HuH-7 (cell line): Measurements from ENCODE around the gene ADM.

Experiments
- DNase-seq: peaks from one replicate; pipeline ENCODE4 v3.0.0; 2011; ENCODE audit warnings: low spot score

ADM gene

DNA sequence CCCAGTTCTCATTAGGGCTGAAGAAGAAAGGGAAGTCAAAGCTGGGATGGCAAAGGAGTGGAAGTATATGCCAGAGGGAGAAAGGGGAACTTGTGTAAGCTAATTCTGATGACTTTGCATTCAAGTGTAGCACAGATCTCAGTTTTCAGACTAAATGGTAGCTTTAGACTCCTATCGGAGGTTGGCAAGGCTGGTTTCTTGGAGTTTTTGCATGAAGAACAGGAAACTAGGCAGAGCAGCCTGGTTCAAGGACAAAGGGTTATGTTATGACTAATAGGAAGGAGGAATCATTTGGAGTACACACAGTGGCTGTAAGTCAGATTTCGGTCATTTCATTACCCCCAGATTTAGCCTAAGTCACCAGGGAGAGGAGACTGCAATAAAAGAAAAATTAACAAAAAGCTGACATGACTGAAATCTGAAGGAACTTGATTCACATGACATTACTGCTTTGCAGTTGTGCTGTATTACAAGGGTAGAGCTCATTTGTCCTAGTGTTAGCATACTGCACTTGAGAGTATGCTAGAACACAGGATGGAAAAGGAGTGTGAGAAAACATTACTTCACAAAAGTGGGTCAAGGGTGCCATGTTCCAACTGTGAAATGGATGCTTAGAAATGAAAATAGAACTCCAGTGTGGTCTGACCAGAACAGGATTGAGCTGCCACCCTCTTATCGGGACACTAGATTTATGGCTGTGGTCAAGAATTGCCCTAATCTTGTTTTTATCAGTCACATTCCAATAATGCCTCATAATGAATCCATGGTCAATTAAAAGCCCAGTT, 23.6 kb downstream of the ADM start:
- DNase-seq: no peak

DNA sequence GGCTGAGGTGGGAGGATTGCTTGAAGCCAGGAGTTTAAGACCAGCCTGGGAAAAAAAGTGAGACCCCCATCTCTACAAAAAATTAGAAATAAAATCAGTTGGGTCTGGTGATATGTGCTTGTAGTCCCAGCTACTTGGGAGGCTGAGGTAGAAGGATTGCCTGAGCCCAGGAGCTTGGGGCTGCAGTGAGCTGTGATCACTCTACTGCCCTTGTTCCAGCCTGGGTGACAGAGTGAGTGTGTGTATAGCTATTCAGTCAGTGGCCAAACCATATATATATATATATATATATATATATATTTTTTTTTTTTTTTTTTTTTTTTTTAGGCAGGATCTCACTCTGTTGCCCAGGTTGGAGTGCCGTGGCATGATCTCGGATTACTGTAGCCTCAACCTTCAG, 24.5 kb downstream of the ADM start:
- DNase-seq: no peak

DNA sequence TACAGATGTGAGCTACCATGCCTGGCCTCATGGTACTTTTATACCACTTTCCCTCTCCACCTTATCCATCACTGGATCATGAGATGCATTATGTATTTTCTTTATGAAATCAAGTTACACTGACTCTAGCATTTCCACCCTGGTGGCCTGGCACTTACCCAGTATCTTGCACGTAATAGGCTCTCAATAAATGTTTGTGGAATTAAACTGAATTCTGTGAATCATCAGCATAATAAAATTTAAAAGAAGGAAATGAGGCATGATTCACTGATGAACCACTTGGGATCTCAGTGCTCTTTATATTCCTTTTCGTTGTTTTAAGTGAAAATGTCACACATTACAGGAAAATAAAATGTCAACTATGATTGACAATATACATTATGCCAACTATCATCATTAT, 25.1 kb downstream of the ADM start:
- no peak for DNase-seq

DNA sequence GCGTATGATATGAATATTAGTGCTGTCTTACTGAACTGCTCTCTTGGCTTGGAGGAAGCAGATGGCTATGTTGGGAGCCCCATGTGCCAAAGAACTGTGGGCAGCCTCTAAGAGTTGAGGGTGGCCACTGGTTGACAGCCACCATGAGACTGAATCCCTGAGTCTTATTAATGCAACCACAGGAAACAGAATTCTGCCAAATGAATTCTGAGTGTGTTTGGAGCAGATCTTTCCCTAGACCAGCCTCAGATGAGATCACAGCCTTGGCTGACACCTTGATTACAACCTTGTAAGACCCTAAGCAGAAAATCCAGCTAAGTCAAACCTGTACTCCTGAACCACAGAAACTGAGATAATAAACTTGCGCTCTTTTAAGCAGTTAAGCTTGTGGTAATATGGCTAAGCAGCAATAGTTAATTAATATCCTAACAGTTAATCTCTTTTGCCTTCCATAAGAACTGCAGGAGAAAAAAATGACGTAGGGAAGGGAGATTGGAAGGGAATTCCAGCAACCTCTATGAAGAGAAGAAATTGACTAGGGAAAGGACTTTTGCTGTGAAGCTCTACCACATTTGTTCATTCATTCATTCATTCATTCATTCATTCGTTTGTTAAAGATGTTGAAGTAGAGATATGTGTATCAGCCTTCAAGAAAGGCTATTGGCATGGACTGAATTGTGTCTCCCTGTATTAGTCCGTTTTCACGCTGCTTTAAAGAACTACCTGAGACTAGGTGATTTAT, 26.8 kb downstream of the ADM start:
- no peak for DNase-seq

DNA sequence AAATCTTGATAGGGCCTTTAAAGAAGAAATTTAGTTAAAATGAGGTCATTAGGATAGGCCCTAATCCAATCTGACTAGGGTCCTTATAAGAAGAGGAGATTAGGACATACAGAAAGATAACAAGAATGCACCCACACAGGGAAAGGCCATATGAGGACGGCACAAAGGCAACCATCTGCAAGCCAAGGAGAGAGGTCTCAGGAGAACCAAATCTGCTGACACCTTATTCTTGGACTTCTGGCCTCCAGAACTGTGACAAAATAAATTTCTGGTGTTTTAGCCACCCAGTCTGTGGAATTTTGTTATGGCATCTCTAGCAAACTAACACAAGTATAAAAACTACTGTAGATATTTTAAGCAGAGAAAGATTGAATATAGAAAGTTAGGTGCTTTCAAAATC, 28.6 kb downstream of the ADM start:
- DNase-seq: no peak

DNA sequence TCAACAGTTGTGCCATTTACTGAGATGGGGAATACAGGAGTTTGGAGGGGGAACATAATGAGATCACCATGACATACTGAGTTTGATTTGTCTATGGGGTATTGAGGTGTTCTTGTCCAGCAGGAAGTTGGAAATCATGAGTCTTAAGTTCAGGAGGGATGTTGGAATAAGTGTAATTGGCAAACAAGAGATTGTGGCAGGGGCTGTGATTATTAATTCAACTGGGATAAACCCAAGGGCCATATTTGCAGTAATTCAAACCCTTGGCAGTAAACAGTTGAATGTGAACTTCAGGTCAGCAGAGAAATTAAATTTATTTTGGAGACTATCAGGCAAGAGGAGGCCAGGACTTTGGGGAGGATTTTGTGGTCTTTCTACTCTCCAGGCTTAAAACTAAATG, 33.4 kb downstream of the ADM start:
- no peak for DNase-seq

DNA sequence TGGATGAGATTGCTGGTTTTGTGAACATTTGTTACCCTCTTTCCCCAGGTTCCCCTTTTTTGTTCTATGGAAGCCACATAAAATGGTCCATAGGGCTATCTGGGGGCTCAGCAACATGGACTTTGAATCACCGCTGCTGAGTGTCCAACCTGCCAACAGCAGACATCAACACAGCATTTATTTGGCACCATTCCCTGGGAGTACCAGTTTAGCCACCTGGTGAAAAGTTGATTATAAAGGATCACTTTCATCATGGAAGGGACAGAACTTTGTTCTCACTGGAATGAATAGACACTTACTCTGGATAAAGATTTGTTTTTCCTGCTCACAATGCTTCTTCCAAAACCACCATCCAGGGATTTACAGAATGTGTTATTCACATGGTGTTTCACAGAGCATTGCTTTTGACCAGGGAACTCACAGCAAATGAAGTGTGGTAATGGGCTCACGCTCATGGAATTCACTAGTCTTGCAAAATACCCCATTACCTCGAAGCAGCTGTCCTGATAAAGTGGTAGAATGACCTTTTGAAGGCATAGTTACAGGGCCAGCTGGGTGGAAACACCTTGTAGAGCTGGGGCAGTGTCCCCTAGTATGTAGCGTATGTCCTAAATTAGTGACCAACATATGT, 43.9 kb downstream of the ADM start:
- DNase-seq: no peak

DNA sequence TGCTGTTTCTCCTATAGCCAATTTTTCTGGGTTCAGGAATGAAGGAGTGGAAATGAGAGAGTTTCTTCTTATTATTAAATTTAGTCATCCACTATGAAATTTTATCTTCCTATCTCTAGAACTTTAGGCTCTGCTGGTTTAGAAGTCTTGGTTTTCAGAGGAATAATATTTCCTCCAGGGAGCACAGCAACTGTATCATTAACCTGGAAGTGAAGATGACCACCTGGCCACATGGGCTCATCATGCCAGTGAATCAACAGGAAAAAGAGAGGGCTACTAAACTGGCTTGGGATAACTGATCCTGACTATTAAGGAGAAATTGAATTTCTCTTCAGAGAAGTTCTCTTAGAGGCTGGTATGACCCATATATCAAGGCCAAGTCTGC, 44.4 kb downstream of the ADM start:
- no peak for DNase-seq

DNA sequence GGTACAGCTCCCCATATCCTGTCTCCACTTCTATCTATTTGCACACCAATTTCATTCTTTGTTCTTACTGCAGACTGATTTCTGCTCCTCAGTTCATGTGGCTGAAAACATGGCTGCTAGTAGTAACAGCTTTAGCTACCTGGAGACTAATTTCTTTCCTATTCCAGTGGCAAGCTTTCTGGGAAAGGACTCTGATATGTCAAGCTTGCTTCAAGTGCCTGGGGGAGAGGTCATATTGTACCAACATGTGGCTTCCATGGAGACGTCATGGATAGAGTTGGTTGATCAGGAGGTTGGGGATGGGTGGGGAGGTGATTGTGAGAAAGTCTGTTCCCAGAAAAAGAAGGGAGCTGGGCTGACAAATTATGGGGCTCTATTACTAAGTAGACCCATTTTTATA, 44.9 kb downstream of the ADM start:
- no peak for DNase-seq

DNA sequence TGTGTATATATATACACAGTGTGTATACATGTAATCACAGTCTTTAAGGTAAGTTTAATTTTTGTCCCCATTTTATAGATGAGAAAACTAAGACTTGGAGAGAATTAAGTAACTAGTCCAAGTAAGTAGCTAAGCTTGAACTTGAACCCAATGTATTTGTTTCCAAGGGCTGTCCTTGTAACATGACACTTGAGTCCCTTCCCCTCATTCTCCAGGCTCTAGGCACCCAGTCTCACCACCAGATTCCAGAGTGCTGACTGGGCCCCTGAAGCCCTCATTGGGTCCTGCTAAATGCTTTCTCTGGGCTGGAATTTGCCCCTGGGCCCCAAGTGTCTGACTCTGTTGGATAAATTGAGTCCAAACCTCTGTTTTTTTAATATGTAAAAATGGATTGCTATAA, 45.5 kb downstream of the ADM start:
- no peak for DNase-seq

DNA sequence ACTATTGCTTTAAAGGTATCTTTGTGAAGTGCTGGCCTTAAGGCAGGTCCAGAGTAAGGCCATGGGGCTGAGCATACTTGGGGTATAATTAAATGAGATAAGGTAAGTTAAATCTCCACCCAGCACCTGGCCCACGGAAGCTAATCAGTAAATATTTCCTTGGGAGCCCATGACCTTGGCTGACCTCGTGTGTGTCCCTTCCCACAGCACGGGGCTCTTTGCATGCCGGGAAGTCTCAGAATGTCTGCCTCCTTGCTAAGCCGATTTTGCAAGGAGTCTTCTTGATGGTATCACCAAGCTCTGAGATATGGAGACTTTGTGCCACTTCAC, 46.5 kb downstream of the ADM start:
- no peak for DNase-seq

DNA sequence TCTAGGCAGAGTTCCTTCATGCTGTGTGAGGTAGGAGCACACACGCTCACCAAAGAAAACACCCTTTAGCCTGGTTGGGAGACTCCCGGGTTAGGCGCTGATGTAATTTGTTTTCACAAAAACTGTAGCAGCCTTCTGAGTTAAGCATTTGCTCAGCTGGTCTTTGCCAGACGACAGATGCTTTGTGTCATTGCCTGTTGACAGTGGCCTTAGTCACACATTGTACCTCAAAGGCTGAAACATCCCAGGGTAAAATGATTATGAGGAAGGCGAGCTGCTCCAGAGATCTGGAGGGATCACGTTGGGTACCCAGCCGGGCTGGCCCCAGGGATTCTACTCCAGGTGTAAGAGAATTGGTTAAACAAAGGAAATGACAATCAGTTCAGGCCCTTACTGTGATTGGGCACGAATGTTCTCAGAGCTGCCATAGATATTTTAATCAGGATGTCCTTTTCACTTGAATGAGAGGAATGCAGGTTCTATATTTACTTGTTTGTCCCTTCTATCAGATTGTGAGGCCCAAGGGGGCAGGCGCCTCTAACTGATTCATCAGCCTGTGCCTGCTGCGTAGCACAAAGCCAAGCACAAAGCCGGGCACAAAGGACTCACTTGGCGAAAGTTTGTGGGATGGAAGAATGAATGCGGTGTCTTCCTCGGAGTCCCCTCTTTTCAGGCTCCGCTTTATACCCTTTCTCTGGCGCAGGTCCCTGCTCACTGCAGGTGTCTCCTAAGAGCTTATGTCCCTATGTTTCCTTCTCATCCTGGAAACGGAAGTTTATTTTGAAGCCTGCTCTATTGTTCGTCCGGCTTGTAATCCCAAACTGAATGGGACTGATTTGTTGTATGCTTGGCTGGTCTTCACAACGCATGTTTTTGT, 47.1 kb downstream of the ADM start:
- peak; percentile 27 for DNase-seq

DNA sequence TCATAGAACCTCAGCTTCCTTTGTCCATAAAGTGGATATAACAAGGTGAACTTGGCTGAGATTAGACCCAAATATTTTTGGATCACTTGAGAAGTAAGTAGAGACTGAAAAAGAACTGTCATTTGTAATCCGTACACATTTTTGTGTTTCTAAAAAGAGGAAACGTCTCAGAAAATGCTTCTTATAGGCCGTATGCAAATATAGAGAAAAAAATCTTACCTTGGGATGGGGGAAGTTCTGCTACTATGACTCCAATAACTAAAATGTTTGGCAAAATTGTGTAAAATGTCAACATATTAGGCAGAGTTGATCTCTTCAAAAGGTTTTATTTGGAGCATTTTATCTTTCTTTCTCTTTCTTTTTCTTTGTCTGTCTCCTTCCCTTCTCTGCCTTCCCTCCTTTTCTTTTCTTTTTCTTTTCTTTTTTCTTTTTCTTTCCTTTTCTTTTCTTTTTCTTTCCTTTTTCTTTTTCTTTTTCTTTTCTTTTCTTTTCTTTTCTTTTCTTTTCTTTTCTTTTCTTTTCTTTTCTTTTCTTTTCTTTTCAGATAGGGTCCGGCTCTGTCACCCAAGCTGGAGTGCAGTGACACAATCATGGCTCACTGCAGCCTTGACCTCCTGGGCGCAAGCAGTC, 48.2 kb downstream of the ADM start:
- no peak for DNase-seq

DNA sequence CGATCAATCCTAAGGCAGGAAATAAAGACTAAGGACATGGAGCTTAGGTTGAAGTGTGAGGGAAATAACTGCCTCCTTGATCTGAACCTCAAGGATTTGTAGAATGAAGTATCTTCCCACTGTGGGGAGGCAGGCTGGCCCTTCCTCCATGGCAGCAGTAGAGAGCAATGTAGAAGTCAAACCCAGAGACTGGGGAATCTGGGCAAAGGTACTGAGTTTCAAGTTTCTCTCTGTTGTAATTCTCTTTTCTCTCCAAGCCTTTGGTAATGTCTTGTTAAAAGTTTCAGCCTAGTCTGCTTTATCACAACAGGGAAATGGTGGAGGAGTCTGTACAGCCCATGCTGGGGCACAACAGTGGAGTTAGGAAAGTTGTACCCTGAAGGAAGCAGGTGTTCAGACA, 49.5 kb downstream of the ADM start:
- DNase-seq: no peak

DNA sequence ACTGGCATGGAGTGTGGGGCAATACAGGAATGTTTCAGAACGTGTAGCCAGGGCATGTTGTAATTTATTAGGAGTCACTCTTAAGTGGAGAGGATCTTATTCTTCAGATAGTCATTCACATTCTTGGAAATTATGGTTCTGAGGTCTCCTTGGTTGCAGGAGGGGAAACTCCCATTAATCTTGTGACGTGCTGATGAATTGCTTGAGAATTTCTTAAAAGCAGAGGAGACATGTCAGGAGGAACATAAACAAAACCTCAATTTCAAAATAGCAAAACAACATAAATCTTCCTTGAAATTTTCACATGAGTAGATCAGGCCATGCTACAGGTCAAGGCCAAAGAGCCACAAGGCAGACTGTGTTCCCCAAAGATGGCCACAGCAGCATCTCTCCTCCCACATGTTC, 50.4 kb downstream of the ADM start:
- no peak for DNase-seq

DNA sequence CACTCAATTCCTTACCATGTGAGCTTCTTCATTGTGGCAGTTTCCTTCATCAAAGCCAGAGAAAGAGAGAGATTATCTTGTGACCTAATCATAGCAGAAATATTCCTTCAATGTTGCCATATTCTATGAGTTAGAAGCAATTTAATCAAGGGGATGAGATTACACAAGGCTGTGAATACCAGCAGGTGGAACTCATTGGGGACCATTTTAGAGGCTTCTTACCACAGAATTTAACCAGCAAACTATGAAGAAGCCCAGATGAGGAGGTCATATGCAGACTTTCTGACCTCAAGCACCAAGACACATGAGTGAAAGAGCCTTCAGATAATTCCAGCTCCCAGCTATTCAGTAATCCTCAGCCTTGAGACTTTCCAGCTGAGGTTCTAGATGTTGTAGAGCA, 51.3 kb downstream of the ADM start:
- no peak for DNase-seq
